DMS 273 (cell line): ENCODE results near the gene IMMP2L.
"Not testable (repeated sequence)": the region's sequence is repeated elsewhere in the genome, so short reads cannot be mapped to it uniquely, and the experiment has no call there.

Experiments
- DNase-seq: peaks from one replicate; lab custom pipeline; 2025; ENCODE audit not compliant: unreplicated experiment; lab: John Stamatoyannopoulos, UW

IMMP2L gene

DNA sequence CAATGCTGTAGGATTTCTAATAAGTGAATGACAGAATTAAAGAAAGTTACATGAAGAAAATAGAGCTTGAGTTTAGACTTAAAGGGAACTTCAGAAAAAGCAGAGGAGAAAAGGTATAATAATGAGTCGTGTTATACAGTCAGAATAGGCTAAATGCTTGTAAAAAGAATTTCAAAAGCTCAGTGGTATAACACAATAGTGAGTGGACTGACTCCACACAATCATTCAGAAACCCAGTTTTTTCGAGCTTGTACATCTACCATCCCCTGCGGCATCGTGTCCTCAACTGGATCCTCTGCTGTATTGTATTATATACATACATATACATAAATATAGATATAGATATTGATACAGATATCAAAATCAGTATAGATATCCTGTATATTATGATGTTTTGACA, 52.2 kb downstream of the IMMP2L start:
- DNase-seq, result no peak

DNA sequence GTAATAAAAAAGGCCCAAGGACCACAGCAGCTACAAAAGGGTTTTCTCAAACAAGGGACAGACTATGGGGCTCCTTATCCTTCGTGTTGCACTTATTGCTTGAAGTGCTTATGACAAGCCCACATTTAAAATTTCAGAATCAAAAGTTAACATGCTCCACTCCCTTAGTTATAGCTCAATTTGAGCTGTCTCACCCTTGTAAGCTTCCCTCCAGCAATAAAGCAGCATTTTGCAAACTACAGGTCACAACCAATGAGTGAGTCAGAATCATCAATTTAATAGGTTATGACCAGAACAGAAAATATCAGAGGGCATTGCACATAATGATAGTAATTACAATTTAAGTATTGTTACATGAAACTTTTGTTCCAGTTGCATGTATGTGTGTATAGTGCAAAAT, 53.0 kb downstream of the IMMP2L start:
- DNase-seq, result no peak

DNA sequence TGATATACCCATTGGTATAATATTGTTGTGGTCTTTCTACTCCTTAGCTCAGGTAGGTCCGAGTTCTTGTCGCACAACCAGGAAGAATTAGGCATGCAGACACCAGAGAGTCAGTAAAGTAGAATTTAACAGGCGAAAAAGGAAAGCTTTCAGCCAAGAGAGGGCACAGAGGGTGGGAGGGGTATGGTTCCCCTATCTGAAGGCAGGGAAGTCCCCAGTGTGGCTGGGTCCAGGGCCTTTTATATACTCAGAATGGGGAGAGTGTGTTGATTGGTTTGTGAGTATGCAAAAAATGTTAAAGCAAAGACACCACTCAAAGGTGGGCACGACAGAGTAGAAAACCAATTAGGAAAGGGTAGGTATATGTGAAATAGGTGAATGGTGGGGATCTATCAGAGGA, 53.9 kb downstream of the IMMP2L start:
- no peak for DNase-seq

DNA sequence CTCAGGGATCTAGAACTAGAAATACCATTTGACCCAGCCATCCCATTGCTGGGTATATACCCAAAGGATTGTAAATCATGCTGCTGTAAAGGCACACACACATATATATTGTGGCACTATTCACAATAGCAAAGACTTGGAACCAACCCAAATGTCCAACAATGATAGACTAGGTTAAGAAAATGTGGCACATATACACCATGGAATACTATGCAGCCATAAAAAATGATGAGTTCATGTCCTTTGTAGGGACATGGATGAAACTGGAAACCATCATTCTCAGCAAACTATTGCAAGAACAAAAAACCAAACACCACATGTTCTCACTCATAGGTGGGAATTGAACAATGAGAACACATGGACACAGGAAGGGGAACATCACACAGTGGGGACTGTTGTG, 56.9 kb downstream of the IMMP2L start:
- not testable (repeated sequence) for DNase-seq

DNA sequence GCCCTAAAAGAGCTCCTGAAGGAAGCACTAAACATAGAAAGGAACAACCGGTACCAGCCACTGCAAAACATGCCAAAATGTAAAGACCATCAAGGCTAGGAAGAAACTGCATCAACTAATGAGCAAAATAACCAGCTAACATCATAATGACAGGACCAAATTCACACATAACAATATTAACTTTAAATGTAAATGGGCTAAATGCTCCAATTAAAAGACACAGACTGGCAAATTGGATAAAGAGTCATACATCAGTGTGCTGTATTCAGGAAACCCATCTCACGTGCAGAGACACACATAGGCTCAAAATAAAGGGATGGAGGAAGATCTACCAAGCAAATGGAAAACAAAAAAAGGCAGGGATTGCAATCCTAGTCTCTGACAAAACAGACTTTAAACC, 60.5 kb downstream of the IMMP2L start:
- not testable (repeated sequence) for DNase-seq

DNA sequence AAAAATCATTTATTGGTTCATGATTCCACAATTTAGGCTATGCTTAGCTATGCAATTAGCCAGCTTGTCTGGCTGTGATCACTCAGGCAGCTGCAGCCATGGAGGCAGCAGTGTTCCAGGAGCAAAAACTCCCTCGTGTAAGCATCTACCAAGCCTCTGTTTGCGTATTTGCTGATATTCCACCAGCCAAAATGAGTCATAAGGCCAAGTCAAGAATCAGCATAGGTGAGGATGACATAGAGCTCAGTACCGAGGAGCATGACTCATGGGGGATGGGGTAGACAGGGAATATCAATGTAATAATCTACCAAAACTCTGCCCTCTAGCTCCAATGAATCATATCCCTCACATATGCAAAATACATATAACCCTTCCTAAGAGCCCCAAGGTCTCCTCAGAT, 63.3 kb downstream of the IMMP2L start:
- no peak for DNase-seq

DNA sequence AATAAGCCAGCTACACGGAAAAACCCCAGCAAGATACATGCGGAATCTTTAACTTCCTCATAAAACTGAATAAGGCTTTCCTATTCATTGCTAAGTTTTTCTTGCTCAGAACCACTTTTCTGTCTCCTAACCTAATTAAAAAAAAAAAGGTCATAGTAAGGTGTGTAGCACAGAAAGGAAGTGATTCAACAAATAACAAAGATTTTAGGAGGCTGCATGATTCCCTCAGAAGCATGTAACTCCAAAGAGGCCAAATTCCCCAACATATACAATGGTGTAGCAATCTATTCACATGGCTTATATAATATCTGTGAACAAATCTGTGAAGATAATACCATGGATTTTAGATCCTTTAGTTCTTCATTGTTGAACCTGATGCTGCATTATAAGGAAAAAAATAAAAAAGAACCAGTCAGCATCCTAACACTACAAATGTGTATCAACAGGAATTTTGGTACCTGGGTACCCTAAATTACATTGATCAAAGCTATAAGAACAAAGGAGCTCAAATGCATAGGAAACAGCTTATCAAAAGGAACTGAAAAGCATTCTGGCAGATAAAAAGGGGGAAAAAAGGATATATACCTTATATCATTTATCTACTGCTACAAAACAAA, 63.8 kb downstream of the IMMP2L start:
- no peak for DNase-seq

DNA sequence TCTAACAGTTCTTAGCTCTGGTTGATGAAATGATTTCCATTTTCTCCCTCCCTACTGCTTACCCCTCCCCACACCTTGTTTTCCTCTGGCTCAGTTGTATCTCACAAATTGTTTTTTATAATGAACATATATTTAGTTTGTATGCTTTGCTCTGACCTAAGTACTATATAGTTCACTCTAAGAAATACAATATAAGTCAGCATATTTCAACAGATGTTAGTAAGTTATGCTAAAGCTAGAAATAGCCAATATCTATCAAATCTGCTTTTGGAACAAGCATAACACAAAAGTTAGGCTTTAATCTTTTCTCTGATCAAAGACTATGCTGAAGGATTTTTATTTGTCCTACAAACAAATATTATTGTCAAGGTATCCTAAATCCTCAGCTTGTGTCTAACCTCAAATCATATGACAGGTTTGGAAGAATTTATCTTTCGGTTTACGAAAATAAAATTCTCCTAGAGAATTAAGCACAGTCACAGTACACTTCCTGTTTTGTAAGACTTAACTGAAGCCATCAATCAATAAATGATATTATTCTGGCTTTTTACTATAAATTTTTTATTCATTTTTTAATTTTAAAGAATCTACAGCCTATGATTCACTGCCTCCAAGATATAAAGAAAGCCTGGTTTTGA, 67.0 kb downstream of the IMMP2L start:
- no peak for DNase-seq

DNA sequence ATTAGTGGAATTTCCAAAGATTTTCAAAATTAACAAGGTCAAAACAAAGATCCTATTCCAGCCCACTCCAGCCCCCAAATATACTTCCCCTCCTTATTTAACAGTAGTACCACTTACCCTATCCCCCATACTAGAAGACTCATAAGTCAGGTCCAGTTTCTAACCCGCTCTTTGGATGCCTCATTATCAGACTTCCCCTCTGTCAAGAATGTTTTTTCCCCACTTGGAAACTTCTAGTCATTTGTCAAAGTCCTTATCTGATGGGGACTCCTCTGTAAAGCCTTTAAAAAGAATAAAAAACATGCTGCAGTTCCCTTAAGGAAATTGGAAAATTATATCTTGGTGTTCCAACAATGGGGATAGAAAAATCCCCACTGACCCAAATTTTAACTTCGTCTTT, 70.1 kb downstream of the IMMP2L start:
- DNase-seq, result no peak

DNA sequence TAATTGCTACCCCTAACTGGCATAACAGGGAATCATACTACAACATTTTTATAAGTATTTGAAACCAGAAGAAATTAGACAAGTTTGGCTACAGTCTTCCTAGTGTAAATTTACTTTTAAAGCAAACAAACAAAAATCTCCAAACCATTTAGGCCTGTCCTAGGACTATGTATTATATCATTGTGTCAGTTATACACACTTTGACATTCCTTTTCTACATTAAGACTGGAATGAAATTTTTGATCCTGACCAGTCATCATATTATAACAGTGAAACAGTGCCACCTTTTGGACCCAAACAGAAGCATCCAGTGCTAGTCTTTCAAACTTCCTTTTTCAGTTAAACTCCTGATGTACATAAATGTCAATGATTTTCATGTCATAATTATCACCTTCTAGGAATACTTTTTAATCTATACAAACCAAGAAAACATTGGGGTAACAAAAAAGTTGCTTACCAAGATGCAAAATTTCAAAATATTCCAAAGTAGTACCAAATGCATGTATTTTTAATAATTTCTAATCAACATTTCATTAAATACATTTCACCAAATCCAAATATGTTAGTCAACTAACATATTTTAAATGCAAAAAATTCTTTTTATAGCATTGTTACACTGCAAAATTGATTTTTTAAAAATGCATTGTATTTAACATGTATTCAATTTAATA, 75.7 kb downstream of the IMMP2L start:
- DNase-seq, result peak; percentile 86

DNA sequence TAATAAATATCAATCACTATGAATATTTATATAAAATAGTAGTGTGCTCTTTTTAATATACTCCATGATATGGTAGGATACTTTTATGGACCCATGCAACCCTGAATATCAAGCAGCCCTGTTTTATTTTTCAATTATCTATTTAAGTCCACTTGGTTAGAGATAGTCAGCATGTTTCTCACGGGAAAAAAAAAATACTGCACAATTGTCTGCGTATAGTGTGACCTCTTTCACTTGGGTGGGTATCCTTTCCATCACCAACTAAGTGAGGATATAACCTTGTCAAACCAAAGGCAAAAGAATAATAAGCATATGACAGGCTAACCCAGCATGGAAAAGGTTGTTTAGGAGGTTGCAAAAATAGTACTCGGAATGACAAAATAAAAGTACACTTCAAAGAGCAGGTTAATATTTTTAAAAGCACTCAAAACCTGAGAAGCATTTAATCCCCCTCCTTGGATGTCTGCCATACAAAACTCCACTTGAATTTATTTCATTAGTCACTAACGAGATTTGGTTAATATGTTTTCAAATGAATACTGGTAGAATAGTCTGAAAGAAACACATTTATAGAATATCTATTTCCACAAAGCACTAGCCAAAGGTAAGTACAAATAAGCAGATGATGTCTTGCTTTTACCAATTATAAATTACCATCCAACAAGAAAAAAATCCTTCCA, 76.5 kb downstream of the IMMP2L start:
- no peak for DNase-seq

DNA sequence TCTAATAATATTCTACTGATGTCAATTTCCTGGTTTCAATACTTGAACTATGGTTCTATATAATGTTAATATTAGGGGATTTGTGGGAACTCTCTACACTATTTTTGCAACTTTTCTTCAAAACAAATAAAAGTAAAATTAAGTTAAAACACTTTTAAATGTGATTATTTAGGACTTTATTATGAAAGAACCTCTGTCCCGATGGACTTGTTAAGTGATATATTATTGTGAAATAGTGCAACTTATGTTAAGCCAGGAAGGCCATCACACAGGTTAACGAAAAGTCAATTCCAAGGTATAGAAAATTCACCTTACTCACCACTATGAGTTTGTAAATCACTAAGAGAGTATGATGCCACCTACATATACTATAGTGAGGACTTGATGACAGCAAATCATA, 79.2 kb downstream of the IMMP2L start:
- no peak for DNase-seq

DNA sequence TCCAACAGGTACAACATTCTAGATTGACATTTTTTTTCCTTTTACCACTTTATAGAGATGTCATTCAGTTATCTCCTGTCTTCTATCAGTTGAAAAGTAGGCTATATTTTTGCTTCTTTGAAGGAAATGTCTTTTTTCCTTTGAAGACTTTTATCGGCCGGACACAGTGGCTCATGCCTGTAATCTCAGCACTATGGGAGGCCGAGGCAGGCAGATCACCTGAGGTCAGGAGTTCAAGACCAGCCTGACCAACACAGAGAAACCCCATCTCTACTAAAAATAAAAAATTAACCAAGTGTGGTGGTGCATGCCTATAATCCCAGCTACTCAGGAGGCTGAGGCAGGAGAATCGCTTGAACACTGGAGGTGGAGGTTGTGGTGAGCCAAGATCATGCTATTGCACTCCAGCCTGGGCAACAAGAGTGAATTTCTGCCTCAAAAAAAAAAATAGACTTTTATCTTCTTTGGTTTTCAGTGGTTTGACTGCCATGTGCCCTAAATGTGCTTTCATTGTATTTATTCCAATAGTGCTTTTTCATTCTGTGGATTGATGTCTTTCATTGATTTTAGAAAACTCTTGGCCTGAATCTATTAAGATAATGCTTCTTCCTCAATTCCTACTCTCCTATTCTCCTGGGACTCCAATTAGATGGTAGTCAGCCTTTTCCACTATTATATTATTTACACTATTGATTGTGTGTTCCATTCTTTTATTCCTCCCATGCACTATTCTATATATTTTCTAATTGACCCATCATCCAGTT, 84.6 kb downstream of the IMMP2L start:
- no peak for DNase-seq

DNA sequence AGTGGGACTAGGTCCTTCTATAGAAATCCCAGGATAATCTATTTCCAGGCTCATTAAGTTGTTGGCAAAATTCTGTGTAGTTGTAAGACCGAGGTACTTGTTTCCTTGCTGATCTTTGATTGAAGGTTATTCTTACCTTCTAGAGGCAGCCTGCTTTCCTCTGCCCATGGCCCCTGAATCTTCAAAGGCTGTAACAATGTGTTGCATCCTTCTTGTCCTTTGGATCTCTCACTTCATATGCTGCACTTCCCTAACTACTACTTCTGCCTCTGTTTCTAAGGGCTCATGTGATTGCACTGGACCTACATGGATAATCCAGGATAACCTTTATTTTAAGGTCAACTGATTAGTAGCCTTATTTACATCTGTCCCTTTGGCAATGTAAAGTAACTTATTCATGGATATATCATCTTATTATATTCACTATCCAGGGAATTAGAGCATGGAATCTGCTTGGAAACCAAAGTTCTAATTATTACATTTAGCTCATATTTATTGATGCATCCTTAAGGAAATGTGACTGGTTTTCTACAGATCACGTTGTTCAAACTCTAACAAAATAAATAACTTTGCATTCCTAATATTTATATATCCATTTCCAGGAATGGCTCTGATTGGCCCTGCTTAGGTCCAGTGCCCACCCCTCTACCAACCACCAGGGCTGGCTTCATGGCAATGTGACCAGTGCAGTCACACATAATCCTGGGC, 85.6 kb downstream of the IMMP2L start:
- DNase-seq, result no peak

DNA sequence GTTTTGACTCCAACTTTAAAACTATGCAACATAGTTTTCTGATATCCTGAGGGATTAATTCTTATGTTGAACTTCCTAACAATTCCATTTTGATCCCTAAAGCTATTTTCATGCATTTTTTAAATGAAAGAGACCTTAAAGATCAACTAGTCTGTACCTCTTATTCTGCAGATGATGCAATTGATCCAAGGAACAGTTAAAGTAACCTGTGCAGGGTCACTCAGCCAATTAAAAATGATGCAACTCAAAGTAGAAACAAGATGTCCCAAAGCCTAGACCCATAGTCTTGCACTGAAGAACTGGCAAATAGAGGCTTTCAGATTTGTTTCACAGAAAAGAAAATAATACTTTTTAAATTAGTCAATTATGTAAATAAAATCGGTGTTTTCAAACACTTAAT, 86.3 kb downstream of the IMMP2L start:
- no peak for DNase-seq

DNA sequence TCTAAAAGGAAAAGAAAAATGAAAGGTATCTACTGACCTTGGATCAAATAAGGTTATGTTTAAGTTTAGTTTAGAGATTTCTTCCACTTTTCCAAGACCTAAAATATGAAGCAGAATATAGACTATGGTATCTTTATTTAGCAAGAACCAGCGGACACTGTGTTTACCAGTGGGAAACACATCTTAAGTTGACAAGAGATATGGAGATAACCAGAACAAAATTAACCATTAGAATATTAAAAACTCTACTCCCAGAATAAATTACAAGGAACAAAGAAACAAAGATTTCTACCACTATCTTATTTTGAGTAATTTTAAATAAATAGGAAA, 86.9 kb downstream of the IMMP2L start:
- DNase-seq, result no peak

DNA sequence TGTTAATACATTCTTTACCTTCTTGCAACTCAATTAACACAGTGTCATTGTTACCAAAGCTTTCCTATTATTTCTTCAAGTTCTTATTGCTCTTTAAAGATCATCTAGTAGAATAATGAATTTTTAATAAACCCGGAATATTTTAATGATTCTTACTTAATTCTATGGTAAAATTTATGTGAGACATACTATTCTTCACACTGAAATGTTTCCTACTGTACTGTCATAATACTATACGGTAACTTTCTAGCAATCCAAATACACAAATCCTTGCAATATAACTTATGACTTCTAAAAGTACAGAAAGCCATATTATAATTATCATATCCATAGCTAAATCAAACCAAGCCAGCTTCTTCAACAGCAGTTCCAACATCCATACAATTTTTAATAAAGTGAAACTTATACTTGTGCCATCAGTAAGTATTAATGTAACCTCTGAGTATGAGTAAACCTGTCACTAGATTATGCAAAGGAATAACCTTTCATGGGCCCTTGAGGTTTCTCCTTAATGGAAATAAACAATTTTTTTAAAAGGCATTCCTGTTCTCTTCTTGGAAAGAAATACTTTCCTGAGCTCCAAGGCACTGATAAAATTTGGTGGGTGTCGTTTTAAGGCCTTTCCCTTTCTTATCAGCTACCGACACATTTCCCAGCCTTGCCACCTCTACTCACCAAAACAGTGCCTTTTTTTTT, 87.4 kb downstream of the IMMP2L start:
- no peak for DNase-seq

DNA sequence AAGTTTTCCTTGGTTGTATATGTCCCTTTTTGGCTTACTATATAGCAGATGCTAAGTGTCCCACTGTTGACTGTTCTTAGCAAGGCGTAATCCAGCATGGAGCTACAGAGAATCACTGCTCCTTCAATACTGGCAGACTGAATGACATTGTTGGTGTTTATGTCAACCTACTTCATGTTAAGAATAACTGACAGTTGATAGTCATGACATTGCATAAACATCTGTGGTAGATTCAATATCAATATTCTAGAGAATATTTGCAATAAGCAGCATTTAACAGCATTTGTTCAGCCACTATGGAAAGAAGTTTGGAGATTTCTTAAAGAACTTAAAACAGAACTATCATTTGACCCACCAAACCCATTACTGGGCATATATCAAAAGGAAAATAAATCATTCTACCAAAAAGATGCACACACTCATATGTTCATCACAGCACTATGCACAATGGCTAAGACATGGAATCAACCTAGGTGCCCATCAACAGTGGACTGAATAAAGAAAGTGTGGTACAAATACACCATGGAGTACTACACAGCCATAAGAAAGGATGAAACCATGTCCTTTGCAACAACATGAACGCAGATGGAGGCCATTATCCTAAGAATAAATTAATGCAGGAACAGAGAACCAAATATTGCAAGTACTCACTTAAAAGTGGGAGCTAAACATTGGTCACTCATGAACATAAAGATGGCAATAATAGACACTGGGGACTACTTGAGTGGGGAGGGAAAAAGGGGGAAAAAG, 88.7 kb downstream of the IMMP2L start:
- DNase-seq, result no peak

DNA sequence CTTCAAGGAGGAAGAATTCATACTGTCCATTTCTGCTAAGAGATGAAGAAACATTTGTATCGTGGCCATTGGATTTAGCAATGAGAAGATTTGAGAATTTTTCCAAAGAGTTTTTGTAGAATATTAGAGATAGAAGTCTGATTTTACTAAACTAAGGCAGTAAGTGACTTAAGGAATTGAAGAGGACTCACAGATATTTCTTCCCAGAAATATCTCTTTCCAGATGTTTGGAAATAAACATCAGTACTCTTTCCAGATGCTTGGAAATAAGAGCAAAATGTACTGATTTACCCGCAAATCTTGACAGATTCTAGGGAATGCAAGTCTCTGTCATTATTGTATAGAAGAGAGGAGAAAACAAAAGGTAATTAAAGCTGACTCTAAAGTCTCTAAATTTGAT, 91.3 kb downstream of the IMMP2L start:
- DNase-seq, result no peak

DNA sequence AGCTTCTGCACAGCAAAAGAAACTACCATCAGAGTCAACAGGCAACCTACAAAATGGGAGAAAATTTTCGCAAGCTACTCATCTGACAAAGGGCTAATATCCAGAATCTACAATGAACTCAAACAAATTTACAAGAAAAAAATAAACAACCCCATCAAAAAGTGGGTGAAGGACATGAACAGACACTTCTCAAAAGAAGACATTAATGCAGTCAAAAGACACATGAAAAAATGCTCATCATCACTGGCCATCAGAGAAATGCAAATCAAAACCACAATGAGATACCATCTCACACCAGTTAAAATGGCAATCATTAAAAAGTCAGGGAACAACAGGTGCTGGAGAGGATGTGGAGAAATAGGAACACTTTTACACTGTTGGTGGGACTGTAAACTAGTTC, 92.4 kb downstream of the IMMP2L start:
- not testable (repeated sequence) for DNase-seq
